ENCODE data around the gene DIRAS2.

DIRAS2 gene

DNA sequence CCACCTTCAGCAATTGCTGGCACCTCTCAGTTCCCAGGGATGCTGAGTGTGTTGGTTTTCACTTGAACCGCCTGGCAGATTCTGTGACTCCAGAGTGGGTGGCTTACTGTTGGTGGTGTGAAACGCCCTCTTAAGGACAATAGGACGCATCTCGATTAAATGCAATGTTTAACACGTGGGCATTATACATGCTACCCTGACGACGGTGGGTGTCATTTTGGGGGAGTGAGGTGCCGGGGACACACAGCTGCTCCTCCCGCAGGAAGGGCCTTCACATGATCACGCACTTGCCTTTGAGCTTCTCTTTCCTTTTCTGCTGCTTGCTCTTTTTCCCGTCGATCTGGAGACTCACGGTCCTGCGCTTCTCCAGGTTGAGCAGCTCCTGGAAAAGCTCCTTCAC lies 29.7 kb downstream of the DIRAS2 start:
- DNase-seq (ENCODE audit: low read depth in 3 of 3): no peak

DNA sequence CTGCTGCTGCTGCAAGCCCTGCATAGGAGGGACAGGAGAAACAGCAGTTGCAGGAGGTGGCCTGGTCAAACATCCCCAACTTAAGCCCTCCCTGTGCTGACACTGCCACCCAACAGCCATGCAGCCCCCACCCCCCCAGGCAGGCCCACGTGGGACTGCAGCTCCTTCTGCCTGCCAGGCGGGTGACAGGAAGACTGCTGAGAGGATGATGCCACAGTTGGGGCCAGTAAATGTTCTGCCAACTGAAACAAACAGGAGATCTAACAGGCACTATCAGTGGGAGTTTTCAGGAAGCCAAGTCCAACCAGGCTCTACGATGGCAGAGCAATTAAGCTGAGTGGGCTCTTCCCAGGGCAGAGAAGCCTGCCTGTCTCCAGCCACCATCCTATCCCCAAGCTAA lies 31.1 kb downstream of the DIRAS2 start:
- DNase-seq (ENCODE audit: low read depth in 3 of 3): no peak

DNA sequence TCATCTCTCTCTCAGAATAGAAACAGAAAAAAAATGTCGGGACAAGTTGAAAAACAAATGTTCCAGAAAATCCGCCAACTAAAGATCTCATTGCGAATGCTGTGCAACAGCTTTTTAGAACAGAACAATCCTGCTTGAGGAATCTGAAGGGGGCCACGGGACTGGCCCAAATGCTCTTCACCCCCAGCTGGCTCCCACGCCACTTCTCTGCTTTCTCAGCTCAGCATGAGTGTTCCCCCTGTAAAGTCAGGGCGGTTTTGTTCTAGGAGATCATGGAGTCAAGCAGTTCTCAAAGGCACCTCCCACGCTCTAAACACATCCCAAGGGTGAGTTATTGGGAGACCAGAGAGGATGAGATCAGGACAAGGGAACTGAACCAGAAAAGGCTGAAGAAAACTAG lies 31.5 kb downstream of the DIRAS2 start:
- no peak for DNase-seq (ENCODE audit: low read depth in 3 of 3)

DNA sequence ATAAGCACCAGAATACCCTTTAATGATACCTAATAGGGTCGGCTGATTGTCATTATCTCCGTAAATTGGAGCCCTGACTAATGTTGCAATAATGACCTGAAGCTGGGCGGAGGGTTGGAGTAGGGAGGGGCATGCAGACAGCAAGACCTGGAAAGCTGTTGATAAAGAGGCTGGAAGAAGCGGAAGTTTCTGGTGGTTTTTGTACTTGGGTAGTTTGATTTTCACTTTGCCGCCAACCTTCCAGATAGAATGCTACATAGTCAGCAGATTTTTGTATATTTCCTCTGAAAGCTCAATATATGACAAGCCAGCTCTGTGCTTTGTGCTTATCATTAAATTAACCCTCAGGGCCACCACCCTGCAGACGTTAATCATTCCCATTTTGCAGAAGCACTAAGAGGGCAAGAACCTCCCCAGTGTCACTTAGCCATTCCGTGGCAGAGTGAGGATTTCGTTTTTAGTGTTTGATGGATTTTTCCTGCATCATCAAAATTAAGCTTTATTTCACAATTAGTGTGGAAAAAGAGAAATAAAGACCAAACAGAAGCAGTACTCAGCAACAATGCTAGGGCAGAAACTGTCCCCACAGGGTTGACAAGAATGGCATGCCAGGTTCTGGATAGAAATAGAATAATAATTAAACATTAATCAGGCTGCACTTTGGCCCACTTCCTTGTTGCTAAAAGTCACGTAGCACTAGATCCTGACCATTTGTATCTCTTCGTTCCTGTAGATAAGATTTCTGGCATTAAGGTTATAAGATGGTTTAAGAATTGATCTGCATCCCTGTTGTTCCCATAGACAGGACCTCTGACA lies 34.7 kb downstream of the DIRAS2 start:
- no peak for DNase-seq (ENCODE audit: low read depth in 3 of 3)

DNA sequence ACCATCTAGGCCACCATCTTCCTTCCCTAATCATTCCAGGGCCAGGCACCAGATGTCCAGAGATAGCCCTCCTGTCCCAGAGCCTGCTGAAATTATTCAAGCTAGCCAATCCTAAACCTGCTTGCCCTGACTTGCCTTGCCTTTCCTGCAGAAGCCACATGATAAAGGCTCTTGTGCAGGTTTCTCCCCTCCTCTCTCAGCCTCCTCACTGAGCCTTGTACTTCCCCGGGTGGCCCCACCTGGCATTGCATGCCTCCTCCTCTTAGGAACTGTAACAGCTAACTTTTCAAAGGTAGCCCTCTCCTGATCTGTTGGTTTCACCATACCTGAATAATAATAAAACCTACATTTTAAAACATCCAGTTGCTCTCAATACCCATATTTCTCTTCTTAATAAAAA lies 42.6 kb downstream of the DIRAS2 start:
- DNase-seq (ENCODE audit: low read depth in 3 of 3): no peak

DNA sequence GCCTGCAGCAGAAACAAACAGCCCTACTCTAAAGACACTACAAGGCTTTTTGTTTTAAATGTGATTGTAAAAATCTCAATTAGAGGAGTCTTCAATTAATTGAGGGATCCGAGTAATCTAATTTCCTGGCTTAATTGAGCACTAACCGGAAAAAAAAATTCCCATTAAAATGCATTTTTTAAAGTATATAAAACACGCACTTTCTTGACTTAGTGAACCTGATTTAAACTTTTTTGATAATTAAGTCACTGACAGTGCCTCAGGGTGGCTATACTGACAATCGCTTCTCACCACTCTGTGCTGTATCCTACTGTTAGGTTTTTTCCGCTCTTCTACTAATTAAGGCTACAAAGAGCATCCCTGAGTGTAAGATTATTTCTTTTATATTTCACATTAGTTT lies 44.4 kb downstream of the DIRAS2 start:
- DNase-seq (ENCODE audit: low read depth in 3 of 3): no peak

DNA sequence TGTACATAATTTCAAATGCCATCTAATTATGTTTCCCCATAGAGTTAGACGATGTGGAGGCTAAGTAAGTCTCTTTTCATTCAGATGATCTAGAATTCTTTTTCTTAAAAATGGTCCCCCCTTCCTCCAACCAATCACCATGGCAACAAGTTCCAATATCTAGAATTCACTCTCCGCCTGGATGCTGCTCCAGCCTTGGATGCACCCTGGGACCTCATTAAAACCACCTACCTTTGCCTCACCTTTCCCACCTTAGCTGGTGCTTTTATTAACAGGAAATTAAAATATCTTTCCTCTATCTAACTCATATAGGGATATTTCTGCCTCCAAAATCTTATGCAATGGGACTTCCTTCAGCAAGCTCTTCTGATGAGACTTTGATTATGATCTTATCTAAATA lies 49.0 kb downstream of the DIRAS2 start:
- no peak for DNase-seq (ENCODE audit: low read depth in 3 of 3)

DNA sequence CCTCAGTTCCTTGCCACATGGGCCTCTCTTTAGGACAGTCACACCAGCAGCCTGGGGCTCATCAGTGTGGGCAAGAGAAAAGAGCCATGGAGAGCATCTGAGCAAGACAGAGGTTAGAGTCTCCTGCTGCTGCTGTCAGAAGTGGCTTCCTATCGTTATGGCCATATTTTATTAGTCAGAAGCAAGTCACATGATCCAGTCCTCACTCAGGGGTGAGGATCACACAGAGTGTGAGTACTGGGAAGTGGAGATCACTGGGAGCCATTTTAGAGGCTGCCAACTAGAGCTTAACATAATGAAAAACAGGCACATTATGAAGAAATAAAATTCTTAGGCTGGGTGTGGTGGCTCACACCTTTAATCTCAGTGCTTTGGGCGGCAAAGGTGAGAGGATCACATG lies 62.0 kb downstream of the DIRAS2 start:
- DNase-seq (ENCODE audit: low read depth in 3 of 3): no peak

DNA sequence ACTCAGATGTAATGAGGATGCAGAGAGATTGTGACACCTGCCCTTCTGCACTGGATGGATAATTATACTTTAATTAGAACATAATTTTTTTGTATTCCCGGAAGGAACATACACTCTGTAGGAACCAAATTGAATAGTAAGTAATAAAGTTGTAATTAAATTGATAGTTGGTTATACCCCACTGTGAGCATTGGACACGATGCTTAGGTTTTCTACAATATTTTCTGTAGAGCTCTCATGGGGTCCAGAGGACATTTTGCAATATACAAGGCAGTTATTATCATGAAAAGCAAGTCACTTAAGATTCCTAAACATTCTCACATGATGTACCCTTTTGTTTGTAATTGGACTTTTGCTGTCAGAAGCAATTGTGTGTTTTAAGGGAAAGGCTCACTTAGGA lies 63.4 kb downstream of the DIRAS2 start:
- no peak for DNase-seq (ENCODE audit: low read depth in 3 of 3)

DNA sequence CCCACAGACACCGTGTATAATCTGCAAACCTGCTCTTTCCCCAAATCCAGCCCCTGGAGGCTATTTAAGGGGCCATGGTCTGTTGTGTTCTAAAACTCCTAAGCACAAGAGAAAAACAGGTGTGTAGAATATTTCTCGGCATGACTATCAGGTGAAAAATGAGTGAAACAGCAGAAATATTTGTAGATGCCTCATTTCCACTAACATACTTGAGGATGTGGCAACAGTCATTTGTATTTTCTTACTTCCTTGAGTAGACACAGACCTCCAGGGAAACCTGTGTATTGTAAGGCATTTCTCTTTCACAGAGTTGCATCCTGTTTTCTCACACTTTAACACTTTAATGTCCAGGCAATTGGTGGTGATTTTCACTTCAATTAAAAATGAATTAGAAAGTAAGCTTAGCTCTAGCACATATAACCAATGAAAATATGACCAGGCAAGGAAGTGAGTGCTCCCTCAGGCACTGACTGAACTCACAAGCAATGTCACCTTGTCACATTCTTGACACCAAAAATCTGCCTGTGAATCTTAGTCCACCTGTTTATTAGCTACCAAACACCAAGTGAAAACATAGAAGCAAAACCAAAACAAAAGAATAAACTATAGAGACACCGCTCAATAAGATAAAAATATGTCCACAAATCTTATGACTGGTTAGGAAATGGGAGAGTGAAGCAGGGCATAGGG lies 64.4 kb downstream of the DIRAS2 start:
- DNase-seq (ENCODE audit: low read depth in 3 of 3): no peak

DNA sequence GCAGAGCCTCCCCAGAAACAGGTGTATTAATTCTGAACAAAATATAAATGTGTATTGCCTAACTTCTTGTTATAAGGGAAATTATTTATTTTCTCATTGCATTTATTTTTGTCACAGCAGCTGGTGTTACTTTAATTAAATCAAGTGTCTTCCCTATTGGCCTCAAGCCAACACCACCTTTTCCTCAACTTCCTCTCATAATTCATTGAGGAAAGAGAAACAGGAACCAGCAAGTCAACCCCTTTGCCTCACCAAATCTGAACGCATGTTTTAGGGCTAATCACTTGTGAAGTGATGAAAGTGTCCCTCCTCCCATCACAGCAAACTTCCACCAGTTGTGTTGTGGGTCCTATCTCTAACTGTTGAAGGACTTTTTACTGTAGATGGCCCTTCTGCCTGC lies 73.1 kb downstream of the DIRAS2 start:
- no peak for DNase-seq (ENCODE audit: low read depth in 3 of 3)

DNA sequence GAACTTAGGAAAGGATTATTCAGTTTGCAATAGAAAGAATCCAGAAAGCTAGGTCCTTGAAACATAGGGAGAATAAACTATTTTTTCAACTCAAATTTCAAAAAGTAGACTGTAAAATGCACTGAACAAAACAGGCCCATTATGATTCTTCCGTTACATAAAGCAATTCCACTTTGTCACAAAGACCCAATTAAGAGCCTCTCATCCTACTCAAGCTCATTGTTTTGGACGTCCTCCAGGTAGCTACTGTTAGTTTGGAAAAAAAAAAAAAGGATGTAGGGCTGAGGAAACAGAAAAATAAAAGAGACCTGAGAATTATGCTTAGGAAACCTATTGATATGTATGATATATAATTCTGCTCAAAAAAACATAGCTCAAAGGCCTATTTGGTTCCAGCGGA lies 74.0 kb downstream of the DIRAS2 start:
- DNase-seq (ENCODE audit: low read depth in 3 of 3): no peak

DNA sequence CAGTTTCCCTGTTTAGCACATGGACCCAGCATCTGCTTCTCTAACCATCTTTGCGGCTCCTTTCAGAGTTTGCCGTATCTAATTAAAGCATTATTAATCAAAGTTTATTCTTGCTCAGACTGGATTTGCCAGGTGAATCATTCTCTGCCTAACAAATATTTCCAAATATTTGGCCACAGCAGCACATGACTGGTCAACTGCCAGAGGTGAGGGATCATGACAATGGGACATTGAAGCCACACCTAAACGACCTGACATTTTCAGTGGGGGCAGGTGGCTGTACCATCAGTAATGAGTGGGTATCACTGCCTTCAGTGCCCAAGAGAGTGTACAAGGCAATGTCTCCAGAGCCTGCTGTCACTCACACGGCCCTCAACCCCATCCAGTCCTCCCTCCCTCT lies 80.4 kb downstream of the DIRAS2 start:
- no peak for DNase-seq (ENCODE audit: low read depth in 3 of 3)
